Measurements from ENCODE around the gene GNG3. TPM values are rescaled to one million over a fixed set of nuclear protein-coding genes. Genes with fewer than 3 reads are reported as not detected.

The GNG3 gene
- total and polyA plus RNA-seq, 2 of the 8 experiments (the other 6 are each of a cell fraction or from before 2014, with no cell fraction given), result 4.9 to 12.1 TPM

- Histone ChIP-seq H2BK12ac (ENCODE audit: low read depth, low read length) (no peak overlapping the region), H3K79me2 (ENCODE audit: control insufficient read depth in 1 of 2, insufficient read depth in 2 of 2, low read length in 2 of 2) (peaks cover 0 to 11% of the 10 kb centered on the region in 2 experiments; a peak in 2 of 4 replicates), H4K5ac (ENCODE audit: insufficient read length, low read depth, low read length) (no peak overlapping the region), H2BK15ac (ENCODE audit: low read length) (no peak overlapping the region), H3K4me2 (ENCODE audit: insufficient read depth in 1 of 2, low read depth in 2 of 2, low read length in 2 of 2) (no peak overlapping the region), H3K36me3 (ENCODE audit: control insufficient read depth in 2 of 4, insufficient read depth in 4 of 4, low read length in 3 of 4) (peaks cover 26 to 72% (median 50%) of the 10 kb centered on the region in 4 experiments), H3K18ac (ENCODE audit: extremely low read depth, low read length) (no peak overlapping the region), H2BK120ac (replicated peaks; ENCODE audit: low read depth, low read length) (no peak overlapping the region), H3K27ac (ENCODE audit: low read depth, low read length) (no peak overlapping the region), H3K4me1 (replicated peaks in 1 of 4; ENCODE audit: control insufficient read depth in 3 of 4, insufficient read depth in 4 of 4, low read length in 3 of 4) (peaks cover 3 to 32% (median 14%) of the 10 kb centered on the region in 4 experiments), H3K56ac (replicated peaks; ENCODE audit: insufficient read length, low read depth, low read length) (no peak overlapping the region), H3K4me3 (ENCODE audit: extremely low read depth in 1 of 4, insufficient read depth in 2 of 4, low read depth in 3 of 4, low read length in 4 of 4) (no peak overlapping the region), H3K23ac (ENCODE audit: insufficient read length) (no peak overlapping the region), H2BK20ac (ENCODE audit: low read length) (no peak overlapping the region), H3K23me2 (ENCODE audit: low read depth, low read length) (peaks cover 8% of the 10 kb centered on the region), H4K20me1 (replicated peaks in 1 of 2; ENCODE audit: control insufficient read depth in 1 of 2, insufficient read depth in 2 of 2, low read length in 2 of 2) (peaks cover 0 to 3% of the 10 kb centered on the region in 2 experiments), H3K9me3 (ENCODE audit: insufficient read depth in 2 of 2, low read depth in 1 of 2, low read length in 1 of 2) (no peaks in the 10 kb centered on the region), H3K4ac (replicated peaks; ENCODE audit: insufficient read length, low read depth, low read length) (no peak overlapping the region), H3K27me3 (replicated peaks in 1 of 4; ENCODE audit: control insufficient read depth in 3 of 4, extremely low read depth in 1 of 4, insufficient read depth in 3 of 4, low read length in 3 of 4) (no peaks in the 10 kb centered on the region; a peak in 1 of 7 replicates), H2AFZ (ENCODE audit: low read length) (no peak overlapping the region), H2BK5ac (ENCODE audit: low read depth, low read length) (no peak overlapping the region), H3K14ac (ENCODE audit: insufficient read length) (no peak overlapping the region), H4K91ac (replicated peaks; ENCODE audit: insufficient read length, low read length) (no peak overlapping the region), H4K8ac (ENCODE audit: extremely low read depth, insufficient read depth, low read length) (no peak overlapping the region), H3K9ac (replicated peaks in 1 of 4; ENCODE audit: extremely low read depth in 1 of 4, low read depth in 3 of 4, low read length in 3 of 4) (no peak overlapping the region), H2AK5ac (ENCODE audit: low read depth, low read length) (no peak overlapping the region), H3K79me1 (ENCODE audit: low read depth, low read length) (no peaks in the 10 kb centered on the region; the same call in 1 of the 2 replicates)
- ChIA-PET POLR2A (ENCODE audit: partially characterized antibody) (interaction anchor here (0.9 to 61.4 kb wide), 6 partner anchors 10 to 177 kb away, joined by 3 to 2041 read pairs (median 4); partner anchors contain the start of genes C11orf98, CSKMT, GANAB and HNRNPUL2), CTCF (ENCODE audit: partially characterized antibody) (interaction anchor here (0.8 to 4.0 kb wide), 3 partner anchors 11 to 73 kb away, joined by 3 to 26 read pairs (median 3); partner anchors contain the start of gene TAF6L)
- FAIRE-seq (no peak), DNase-seq (ENCODE audit: low read depth in 1 of 2, low spot score in 2 of 2) (no peak)
- WGBS, 2 experiments (ENCODE audit: extremely low coverage in 1 of 2, insufficient coverage in 1 of 2, insufficient read length in 1 of 2, insufficient replicate concordance in 2 of 2, low coverage in 1 of 2, low lambda C conversion rate in 2 of 2, missing lambda C conversion rate in 1 of 2), result 89% methylated on average over 3 of the region's 3 CpGs; no CpG with 5 or more reads in 1 of the 2 experiments
- TF ChIP-seq EGR1 (IDR thresholded peaks at IDR 0.05; ENCODE audit: borderline replicate concordance, low read depth, low read length) (no peak), CHD1 (IDR thresholded peaks at IDR 0.05; ENCODE audit: low read depth, low read length) (no peak), RAD21 (IDR thresholded peaks at IDR 0.05 in 1 of 2, conservative IDR thresholded peaks at IDR 0.05 in 1 of 2; ENCODE audit: low read depth in 2 of 2, low read length in 2 of 2) (no peak), RBBP5 (IDR thresholded peaks at IDR 0.05; ENCODE audit: borderline replicate concordance, low read depth, low read length) (no peak), EZH2 (IDR thresholded peaks at IDR 0.05; ENCODE audit: low read depth, low read length, severe bottlenecking) (no peak), PHF8 (conservative IDR thresholded peaks at IDR 0.05; ENCODE audit: low read depth, low read length) (no peak), POLR2AphosphoS5 (IDR thresholded peaks at IDR 0.05; ENCODE audit: low read depth, low read length) (no peak), CEBPB (IDR thresholded peaks at IDR 0.05; ENCODE audit: low read depth, low read length) (no peak), RFX5 (IDR thresholded peaks at IDR 0.05; ENCODE audit: borderline replicate concordance, low read depth, low read length) (no peak), BRCA1 (IDR thresholded peaks at IDR 0.05; ENCODE audit: low read depth, low read length) (no peak), SP4 (IDR thresholded peaks at IDR 0.05; ENCODE audit: low read length) (no peak), TAF1 (IDR thresholded peaks at IDR 0.05; ENCODE audit: low read depth, low read length) (no peak), FOSL1 (IDR thresholded peaks at IDR 0.05; ENCODE audit: insufficient read depth, low read depth, low read length) (no peak), ASH2L (IDR thresholded peaks at IDR 0.05; ENCODE audit: low read length) (no peak), CREB1 (IDR thresholded peaks at IDR 0.05) (no peak)
Measured at GRCh38 chr11:62712861-62713260, 5.4 kb downstream of the GNG3 start.
